ENCODE results near the gene NOL9.

NOL9 gene

DNA sequence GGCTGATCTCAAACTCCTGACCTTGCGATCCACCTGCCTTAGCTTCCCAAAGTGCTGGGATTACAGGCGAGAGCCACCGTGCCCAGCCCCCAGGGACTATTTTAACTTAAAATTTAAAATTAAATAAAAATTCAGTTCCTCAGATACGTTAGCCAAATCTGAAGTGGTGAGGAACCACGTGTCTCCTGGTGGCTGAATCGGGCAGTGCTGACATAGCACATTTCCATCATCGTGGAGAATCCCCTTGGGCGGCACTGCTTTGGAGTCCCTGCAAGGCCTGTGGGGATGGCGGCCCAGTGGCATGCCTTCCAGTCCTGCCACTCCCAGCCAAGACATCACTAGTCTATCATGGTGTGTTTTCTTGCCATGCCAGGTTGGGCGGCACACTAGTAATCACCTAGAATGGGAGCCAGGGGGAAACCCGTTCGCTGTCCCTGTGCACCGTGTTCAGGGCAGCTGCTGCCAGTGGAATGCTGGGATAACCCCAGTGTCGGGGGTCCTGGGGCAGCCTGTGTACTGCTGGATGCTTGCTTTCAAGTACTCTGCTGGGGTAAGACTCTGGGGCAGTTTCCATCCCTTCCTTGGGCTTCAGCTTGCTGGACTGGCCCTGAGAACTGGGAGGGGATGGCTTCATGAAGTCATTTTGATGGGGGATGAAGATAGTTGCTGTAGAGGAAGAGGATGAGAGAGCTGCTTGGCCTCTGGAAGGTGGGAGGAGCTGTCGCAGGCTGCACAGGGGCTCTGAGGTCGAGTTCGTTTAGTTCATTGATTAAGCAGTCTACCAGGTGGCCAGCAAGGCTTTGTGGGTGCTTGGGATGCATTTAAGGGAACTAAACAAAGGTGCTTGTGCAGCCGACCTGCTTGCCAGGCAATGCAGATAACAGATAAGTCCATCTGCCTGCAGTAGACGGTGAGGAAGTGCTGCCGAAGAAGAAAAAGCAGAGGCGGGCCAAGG, 30.1 kb upstream of the NOL9 start:
- Histone ChIP-seq H3K4me3 (ENCODE audit: insufficient read length, low read depth) (no peak overlapping the region), H3K4me1 (ENCODE audit: insufficient read depth, insufficient read length) (peaks cover 3% of the 10 kb centered on the region), H3K27me3 (ENCODE audit: insufficient read depth, insufficient read length) (no peaks in the 10 kb centered on the region), H3K36me3 (ENCODE audit: insufficient read depth, insufficient read length, low read length) (peaks cover 32% of the 10 kb centered on the region), H3K9me3 (ENCODE audit: insufficient read depth, low read length) (no peaks in the 10 kb centered on the region), H3K9ac (ENCODE audit: insufficient read length, low read depth) (no peak overlapping the region)
- no peak for DNase-seq (ENCODE audit: low read depth, low spot score)
- TF ChIP-seq ZNF274 (IDR thresholded peaks at IDR 0.05; ENCODE audit: low read depth, low read length) (no peak), YY1 (IDR thresholded peaks at IDR 0.05; ENCODE audit: insufficient read depth, insufficient read length) (no peak), SUZ12 (IDR thresholded peaks at IDR 0.05; ENCODE audit: extremely low read depth, insufficient read depth, insufficient read length) (no peak)

DNA sequence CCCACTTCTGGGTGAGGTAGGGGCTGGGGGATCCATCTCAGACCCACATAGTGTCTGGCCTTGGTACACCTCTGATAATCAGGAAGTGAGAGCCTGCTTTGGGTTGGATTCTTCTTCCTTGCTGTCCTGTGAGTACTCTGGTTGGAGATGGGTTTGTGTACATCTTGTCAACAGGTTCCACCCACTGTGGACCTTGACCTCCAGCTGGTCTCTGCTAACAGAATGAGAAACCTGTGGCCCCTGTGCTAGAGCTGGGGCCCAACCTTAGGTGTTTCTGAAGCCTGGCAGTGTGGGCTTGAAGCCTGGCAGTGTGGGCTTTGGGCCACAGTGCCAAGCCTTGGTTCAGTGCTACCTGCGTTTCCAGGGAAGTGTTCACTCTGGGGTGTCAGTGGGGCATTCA, 28.1 kb upstream of the NOL9 start:
- Histone ChIP-seq H3K27me3 (ENCODE audit: insufficient read depth, insufficient read length) (no peaks in the 10 kb centered on the region), H3K4me1 (ENCODE audit: insufficient read depth, insufficient read length) (peaks cover 9% of the 10 kb centered on the region), H3K4me3 (ENCODE audit: insufficient read length, low read depth) (no peak overlapping the region), H3K36me3 (ENCODE audit: insufficient read depth, insufficient read length, low read length) (peaks cover 12% of the 10 kb centered on the region), H3K9ac (ENCODE audit: insufficient read length, low read depth) (no peak overlapping the region), H3K9me3 (ENCODE audit: insufficient read depth, low read length) (no peaks in the 10 kb centered on the region)
- DNase-seq (ENCODE audit: low read depth, low spot score) = no peak
- TF ChIP-seq YY1 (IDR thresholded peaks at IDR 0.05; ENCODE audit: insufficient read depth, insufficient read length) (no peak), ZNF274 (IDR thresholded peaks at IDR 0.05; ENCODE audit: low read depth, low read length) (no peak), SUZ12 (IDR thresholded peaks at IDR 0.05; ENCODE audit: extremely low read depth, insufficient read depth, insufficient read length) (no peak)

- peaks cover 12% of the 10 kb centered on the region for H3K36me3 ChIP-seq (ENCODE audit: insufficient read depth, insufficient read length, low read length)
- H3K4me1 ChIP-seq (ENCODE audit: insufficient read depth, insufficient read length) = peaks cover 9% of the 10 kb centered on the region
- no peak overlapping the region for H3K9ac ChIP-seq (ENCODE audit: insufficient read length, low read depth)
- no peaks in the 10 kb centered on the region for H3K27me3 ChIP-seq (ENCODE audit: insufficient read depth, insufficient read length)
- no peak for DNase-seq (ENCODE audit: low read depth, low spot score)
- peak overlapping the region; percentile 11 for H3K4me3 ChIP-seq (ENCODE audit: insufficient read length, low read depth)
- no peak for TF ChIP-seq SUZ12 (IDR thresholded peaks at IDR 0.05; ENCODE audit: extremely low read depth, insufficient read depth, insufficient read length)
- TF ChIP-seq YY1 (IDR thresholded peaks at IDR 0.05; ENCODE audit: insufficient read depth, insufficient read length) = no peak
- no peak for TF ChIP-seq ZNF274 (IDR thresholded peaks at IDR 0.05; ENCODE audit: low read depth, low read length)
- H3K9me3 ChIP-seq (ENCODE audit: insufficient read depth, low read length) = no peaks in the 10 kb centered on the region
These were observed 27.4 kb upstream of the NOL9 start for GRCh38 chr1:6581561-6582305.

- no peaks in the 10 kb centered on the region for H3K9me3 ChIP-seq (ENCODE audit: insufficient read depth, low read length)
- H3K9ac ChIP-seq (ENCODE audit: insufficient read length, low read depth) = peak overlapping the region; percentile 87
- peaks cover 9% of the 10 kb centered on the region for H3K4me1 ChIP-seq (ENCODE audit: insufficient read depth, insufficient read length)
- H3K27me3 ChIP-seq (ENCODE audit: insufficient read depth, insufficient read length) = no peaks in the 10 kb centered on the region
- TF ChIP-seq SUZ12 (IDR thresholded peaks at IDR 0.05; ENCODE audit: extremely low read depth, insufficient read depth, insufficient read length) (no peak), YY1 (IDR thresholded peaks at IDR 0.05; ENCODE audit: insufficient read depth, insufficient read length) (no peak), ZNF274 (IDR thresholded peaks at IDR 0.05; ENCODE audit: low read depth, low read length) (no peak)
- peak overlapping the region; percentile 75 for H3K4me3 ChIP-seq (ENCODE audit: insufficient read length, low read depth)
- peaks cover 12% of the 10 kb centered on the region for H3K36me3 ChIP-seq (ENCODE audit: insufficient read depth, insufficient read length, low read length)
- DNase-seq (ENCODE audit: low read depth, low spot score) = no peak
These were observed 26.5 kb upstream of the NOL9 start for GRCh38 chr1:6580593-6581409.

GRCh38 chr1:6580119-6580592, 25.8 kb upstream of the NOL9 start:
- H3K4me1 ChIP-seq (ENCODE audit: insufficient read depth, insufficient read length) = peaks cover 9% of the 10 kb centered on the region

DNA sequence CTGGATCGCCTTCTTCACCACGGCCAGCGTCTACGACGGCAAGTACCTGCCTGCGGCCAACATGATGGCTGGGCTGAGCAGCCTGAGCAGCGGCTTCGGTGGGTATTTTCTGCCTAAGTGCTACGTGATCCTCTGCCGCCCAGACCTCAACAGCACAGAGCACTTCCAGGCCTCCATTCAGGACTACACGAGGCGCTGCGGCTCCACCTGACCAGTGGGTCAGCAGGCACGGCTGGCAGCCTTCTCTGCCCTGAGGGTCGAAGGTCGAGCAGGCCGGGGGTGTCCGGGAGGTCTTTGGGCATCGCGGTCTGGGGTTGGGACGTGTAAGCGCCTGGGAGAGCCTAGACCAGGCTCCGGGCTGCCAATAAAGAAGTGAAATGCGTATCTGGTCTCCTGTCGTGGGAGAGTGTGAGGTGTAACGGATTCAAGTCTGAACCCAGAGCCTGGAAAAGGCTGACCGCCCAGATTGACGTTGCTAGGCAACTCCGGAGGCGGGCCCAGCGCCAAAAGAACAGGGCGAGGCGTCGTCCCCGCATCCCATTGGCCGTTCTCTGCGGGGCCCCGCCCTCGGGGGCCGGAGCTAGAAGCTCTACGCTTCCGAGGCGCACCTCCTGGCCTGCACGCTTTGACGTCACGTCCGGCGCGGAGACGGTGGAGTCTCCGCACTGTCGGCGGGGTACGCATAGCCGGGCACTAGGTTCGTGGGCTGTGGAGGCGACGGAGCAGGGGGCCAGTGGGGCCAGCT, 25.2 kb upstream of the NOL9 start, which contains the start of gene ZBTB48:
ZBTB48 (plus strand) TSS at position 621 of the 745 bp plus-strand sequence. CDS start 616 bp downstream, outside the sequence.
- TF ChIP-seq SUZ12 (IDR thresholded peaks at IDR 0.05; ENCODE audit: extremely low read depth, insufficient read depth, insufficient read length) = no peak
- no peak for TF ChIP-seq YY1 (IDR thresholded peaks at IDR 0.05; ENCODE audit: insufficient read depth, insufficient read length)
- no peak for TF ChIP-seq ZNF274 (IDR thresholded peaks at IDR 0.05; ENCODE audit: low read depth, low read length)
- Histone ChIP-seq H3K4me3 (ENCODE audit: insufficient read length, low read depth) (peak within 1 kb of the TSS; percentile 75), H3K4me1 (ENCODE audit: insufficient read depth, insufficient read length) (peaks cover 9% of the 10 kb centered on the region), H3K27me3 (ENCODE audit: insufficient read depth, insufficient read length) (no peaks in the 10 kb centered on the region), H3K9me3 (ENCODE audit: insufficient read depth, low read length) (no peaks in the 10 kb centered on the region), H3K36me3 (ENCODE audit: insufficient read depth, insufficient read length, low read length) (peaks cover 12% of the 10 kb centered on the region), H3K9ac (ENCODE audit: insufficient read length, low read depth) (peak within 1 kb of the TSS; percentile 87)
- peak; percentile 89 for DNase-seq (ENCODE audit: low read depth, low spot score)

More at GRCh38 chr1:6580119-6580592, 25.8 kb upstream of the NOL9 start:
- DNase-seq (ENCODE audit: low read depth, low spot score) = no peak
- Histone ChIP-seq H3K9ac (ENCODE audit: insufficient read length, low read depth) (peak overlapping the region; percentile 87), H3K4me3 (ENCODE audit: insufficient read length, low read depth) (peak overlapping the region; percentile 75), H3K27me3 (ENCODE audit: insufficient read depth, insufficient read length) (no peaks in the 10 kb centered on the region), H3K36me3 (ENCODE audit: insufficient read depth, insufficient read length, low read length) (peaks cover 12% of the 10 kb centered on the region), H3K9me3 (ENCODE audit: insufficient read depth, low read length) (no peaks in the 10 kb centered on the region)
- no peak for TF ChIP-seq SUZ12 (IDR thresholded peaks at IDR 0.05; ENCODE audit: extremely low read depth, insufficient read depth, insufficient read length)
- TF ChIP-seq ZNF274 (IDR thresholded peaks at IDR 0.05; ENCODE audit: low read depth, low read length) = no peak
- TF ChIP-seq YY1 (IDR thresholded peaks at IDR 0.05; ENCODE audit: insufficient read depth, insufficient read length) = no peak
